HG03432 (cell line): Measurements from ENCODE around the gene MLEC.

Source experiments
- ATAC-seq: cut with Tn5 transposase; IDR thresholded peaks from one replicate; pipeline ENCODE4 v1.9.1; 2021; ENCODE audit warnings: mild to moderate bottlenecking, moderate library complexity; ENCODE audit not compliant: unreplicated experiment

Gene MLEC

DNA sequence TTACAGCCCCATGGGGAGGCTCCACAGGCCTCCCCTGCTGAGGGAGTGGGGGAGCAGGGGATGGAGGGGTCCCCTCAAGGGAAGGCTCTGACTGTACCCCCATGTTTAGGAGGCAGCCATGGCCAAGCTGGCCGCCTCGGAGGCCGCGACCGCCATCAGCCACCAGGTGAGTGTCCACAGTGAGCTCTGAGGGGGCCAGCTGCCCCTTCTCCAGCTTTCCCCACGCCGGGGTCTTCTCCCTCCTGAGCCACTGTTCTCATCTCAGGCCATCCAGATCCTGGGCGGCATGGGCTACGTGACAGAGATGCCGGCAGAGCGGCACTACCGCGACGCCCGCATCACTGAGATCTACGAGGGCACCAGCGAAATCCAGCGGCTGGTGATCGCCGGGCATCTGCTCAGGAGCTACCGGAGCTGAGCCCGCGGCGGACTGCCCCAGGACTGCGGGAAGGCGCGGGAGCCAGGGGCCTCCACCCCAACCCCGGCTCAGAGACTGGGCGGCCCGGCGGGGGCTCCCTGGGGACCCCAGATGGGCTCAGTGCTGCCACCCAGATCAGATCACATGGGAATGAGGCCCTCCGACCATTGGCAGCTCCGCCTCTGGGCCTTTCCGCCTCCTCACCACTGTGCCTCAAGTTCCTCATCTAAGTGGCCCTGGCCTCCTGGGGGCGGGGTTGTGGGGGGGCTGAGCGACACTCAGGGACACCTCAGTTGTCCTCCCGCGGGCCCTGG lies 52.2 kb downstream of the MLEC start:
- ATAC-seq = no peak

GRCh38 chr12:120739821-120740613 lies 53.1 kb downstream of the MLEC start:
- no peak for ATAC-seq

DNA sequence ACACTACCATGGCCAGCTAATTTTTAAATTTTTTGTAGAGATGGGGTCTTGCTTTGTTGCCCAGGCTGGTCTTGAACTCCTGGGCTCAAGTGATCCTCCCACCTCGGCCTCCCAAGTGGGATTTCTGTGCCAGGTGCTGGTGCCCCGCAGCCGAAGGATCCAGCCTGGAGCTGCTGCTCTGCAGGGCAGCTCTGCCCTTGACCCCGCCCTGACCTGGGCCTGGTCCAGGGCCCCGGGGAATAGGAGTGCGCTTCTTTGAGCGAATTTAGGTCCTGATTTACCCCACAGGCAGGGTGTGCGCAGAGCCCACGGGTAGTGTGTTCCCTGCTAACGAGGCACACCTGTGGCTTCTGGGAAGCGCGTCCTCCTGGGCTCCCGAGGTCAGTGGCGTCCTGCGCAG lies 53.9 kb downstream of the MLEC start:
- no peak for ATAC-seq

DNA sequence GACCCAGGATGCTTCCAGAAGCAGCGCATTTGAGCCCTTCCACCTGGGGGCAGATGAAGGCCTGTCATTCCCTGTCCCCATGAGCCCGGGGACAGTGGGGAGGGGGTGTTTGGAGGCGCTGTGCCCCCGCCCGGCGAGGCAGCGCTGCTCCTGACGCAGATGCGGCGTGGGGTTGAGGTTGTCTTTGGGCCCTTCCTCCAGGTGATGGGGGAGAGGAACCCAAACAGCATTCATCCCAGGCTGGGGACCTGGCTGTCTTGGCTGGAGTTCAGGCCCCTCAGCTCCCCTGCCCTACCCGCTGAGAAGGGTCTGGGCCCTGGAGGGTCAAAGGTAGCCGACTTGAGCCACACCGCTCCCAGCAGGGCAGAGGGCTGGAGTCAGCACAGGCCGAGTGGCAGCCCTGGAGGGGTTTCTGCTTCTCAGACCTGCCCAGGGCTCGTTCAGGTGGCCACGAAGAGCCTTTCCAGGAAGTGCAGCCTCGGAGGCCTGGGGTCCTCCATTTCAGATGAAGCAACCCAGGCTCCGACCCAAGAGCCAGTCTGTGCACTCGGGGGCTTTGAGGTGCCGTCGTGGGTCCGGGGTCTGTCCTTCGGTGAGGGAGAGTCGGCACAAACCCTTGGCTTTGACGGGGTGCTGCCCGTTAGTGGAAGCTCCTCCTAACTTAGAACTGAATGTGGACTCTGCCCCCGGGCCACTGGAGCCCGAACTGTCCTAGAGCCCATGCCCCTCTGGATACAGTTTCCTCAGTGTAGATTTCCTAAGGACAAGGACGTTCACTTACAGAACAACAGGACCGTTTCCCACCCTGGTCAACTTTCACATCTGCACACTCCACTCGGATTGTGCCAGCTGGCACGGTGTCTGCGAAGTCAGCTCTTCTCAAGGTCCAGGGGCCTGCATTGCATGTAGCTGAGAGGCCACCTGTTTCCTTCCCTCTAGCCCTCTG lies 54.8 kb downstream of the MLEC start:
- no peak for ATAC-seq

DNA sequence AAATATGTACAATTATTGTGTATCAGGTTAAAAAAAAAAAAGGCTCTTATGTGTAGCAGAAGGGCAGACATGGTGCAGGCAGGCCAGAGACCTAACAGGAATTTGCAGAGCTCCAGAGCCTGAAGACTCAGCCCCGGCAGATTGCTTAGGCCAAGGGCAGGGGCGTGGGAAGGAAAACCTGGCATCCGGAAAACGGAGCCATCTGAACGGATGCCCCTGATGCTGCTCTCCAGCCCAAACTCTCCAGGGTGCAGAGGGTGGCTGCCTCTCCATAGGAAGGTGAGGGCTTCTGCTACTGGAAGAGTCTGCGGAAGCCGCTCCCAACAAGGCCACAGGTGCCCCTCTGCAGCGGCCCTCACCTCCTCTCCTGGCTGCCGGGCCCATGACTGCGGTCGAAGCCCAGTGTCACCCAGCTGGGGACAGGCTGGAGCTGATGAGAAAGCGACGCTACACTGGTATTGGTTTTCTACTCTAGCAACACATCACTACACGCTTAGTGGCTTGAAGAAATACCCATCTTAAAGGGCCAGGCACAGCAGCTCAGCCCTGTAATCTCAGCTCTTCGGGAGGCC lies 58.1 kb downstream of the MLEC start:
- ATAC-seq = no peak

- ATAC-seq = no peak
Observed at GRCh38 chr12:120748242-120748641, 61.3 kb downstream of the MLEC start.

DNA sequence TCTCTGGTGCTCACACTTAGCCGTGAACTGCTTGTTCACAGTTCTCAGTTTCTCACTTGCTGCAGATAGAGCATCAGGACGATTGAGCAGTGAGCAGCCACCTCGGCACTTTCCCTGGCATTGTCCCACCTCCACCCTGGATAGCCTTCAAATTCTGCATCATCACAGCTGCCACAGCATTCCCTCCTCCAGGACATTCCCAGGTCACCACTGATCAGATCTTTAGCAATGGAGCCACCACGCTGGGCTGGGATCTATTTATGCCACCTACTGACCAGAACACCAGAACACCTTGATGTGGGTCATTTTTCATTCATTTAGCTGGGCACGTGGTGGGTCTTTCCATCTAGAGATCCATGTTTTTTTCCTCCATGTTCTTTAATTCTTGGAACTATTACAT lies 62.3 kb downstream of the MLEC start:
- ATAC-seq = no peak

DNA sequence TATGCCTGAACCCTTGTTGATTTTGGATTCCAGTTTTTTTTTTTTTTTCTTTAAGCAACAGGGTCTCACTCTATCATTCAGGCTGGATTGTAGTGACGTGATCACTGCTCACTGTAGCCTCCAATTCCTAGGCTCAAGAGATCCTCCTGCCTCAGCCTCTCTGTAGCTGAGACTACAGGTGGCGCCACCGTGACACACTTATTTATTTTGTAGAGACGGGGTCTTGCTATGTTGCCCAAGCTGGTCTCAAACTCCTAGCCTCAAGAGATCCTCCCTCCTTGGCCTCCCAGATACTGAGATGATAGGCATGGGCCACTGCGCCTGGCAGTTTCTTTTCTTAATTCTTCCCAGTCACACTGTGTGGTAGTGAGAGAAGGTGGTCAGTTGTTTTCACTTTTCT lies 63.9 kb downstream of the MLEC start:
- no peak for ATAC-seq

DNA sequence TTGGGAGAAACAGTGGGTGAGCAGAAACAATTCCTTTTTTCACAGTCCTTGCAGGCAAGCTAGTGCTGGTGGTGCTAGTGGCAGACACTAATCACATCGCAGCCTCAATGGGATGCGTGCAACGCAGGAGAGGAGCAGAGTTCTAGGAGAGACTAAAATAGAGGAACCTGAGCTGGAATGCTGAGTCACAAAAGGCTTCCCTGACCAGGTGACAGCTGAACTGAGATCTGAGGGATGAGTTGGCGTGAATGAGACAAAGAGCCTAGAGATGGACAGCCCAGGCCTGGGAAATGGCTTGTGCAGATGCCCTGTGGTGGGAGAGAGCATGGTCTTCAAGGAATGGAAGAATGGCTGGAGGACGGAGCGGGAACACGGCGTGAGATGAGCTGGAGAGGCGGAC lies 64.4 kb downstream of the MLEC start:
- ATAC-seq = no peak
